ENCODE data around the gene CXCL12. TPM values are rescaled to one million over a fixed set of nuclear protein-coding genes. Genes with fewer than 3 reads are reported as not detected.

CXCL12 gene
- total and polyA plus RNA-seq, 5 donors from 2014 or later: not detected

GRCh38 chr10:44354771-44355170, 30.1 kb downstream of the CXCL12 start:
- ATAC-seq (ENCODE audit: low read depth in 2 of 2): no peak
- H3K9me3 Mint-ChIP-seq: peaks cover 0 to 3% (median 0%) of the 10 kb centered on the region in 7 donors
- Histone ChIP-seq H3K27me3 (ENCODE audit: control insufficient read depth, insufficient read depth, low read length) (no peaks in the 10 kb centered on the region), H3K4me1 (ENCODE audit: control insufficient read depth, insufficient read depth, low read length, poor library complexity, severe bottlenecking) (no peaks in the 10 kb centered on the region), H3K9me3 (ENCODE audit: control insufficient read depth in 2 of 2, low read length in 2 of 2) (no peaks in the 10 kb centered on the region), H3K27ac (ENCODE audit: insufficient read depth, low read length, poor library complexity, severe bottlenecking) (no peak overlapping the region), H3K4me3 (ENCODE audit: low read depth, low read length) (no peak overlapping the region), H3K36me3 (ENCODE audit: control insufficient read depth, insufficient read depth, low read length) (no peaks in the 10 kb centered on the region)
- H3K27me3 Mint-ChIP-seq: peaks cover 4% of the 10 kb centered on the region
- no peak for DNase-seq
- H3K36me3 Mint-ChIP-seq: no peaks in the 10 kb centered on the region
- H3K27ac Mint-ChIP-seq: no peak overlapping the region
- H3K4me1 Mint-ChIP-seq: no peaks in the 10 kb centered on the region
- H3K4me3 Mint-ChIP-seq: no peak overlapping the region

GRCh38 chr10:44353721-44354120, 31.2 kb downstream of the CXCL12 start:
- Mint-ChIP-seq H3K9me3 (peaks cover 0 to 3% (median 0%) of the 10 kb centered on the region in 7 donors), H3K27me3 (peaks cover 4% of the 10 kb centered on the region), H3K4me1 (no peaks in the 10 kb centered on the region), H3K27ac (no peak overlapping the region), H3K4me3 (no peak overlapping the region), H3K36me3 (no peaks in the 10 kb centered on the region)
- ATAC-seq (ENCODE audit: low read depth in 2 of 2) (no peak), DNase-seq (no peak)
- H3K27me3 ChIP-seq (ENCODE audit: control insufficient read depth, insufficient read depth, low read length): no peaks in the 10 kb centered on the region
- no peaks in the 10 kb centered on the region for H3K9me3 ChIP-seq (ENCODE audit: control insufficient read depth in 2 of 2, low read length in 2 of 2)
- no peak overlapping the region for H3K4me3 ChIP-seq (ENCODE audit: low read depth, low read length)
- H3K4me1 ChIP-seq (ENCODE audit: control insufficient read depth, insufficient read depth, low read length, poor library complexity, severe bottlenecking): no peaks in the 10 kb centered on the region
- no peaks in the 10 kb centered on the region for H3K36me3 ChIP-seq (ENCODE audit: control insufficient read depth, insufficient read depth, low read length)
- no peak overlapping the region for H3K27ac ChIP-seq (ENCODE audit: insufficient read depth, low read length, poor library complexity, severe bottlenecking)

- no peak overlapping the region for H3K27ac Mint-ChIP-seq
- H3K36me3 ChIP-seq (ENCODE audit: control insufficient read depth, insufficient read depth, low read length): no peaks in the 10 kb centered on the region
- no peaks in the 10 kb centered on the region for H3K27me3 ChIP-seq (ENCODE audit: control insufficient read depth, insufficient read depth, low read length)
- H3K4me1 Mint-ChIP-seq: no peaks in the 10 kb centered on the region
- H3K4me3 ChIP-seq (ENCODE audit: low read depth, low read length): no peak overlapping the region
- H3K4me1 ChIP-seq (ENCODE audit: control insufficient read depth, insufficient read depth, low read length, poor library complexity, severe bottlenecking): no peaks in the 10 kb centered on the region
- peaks cover 0 to 3% (median 0%) of the 10 kb centered on the region in 7 donors for H3K9me3 Mint-ChIP-seq
- ATAC-seq (ENCODE audit: low read depth in 2 of 2) (no peak), DNase-seq (no peak)
- no peaks in the 10 kb centered on the region for H3K9me3 ChIP-seq (ENCODE audit: control insufficient read depth in 2 of 2, low read length in 2 of 2)
- H3K36me3 Mint-ChIP-seq: no peaks in the 10 kb centered on the region
- no peak overlapping the region for H3K4me3 Mint-ChIP-seq
- H3K27ac ChIP-seq (ENCODE audit: insufficient read depth, low read length, poor library complexity, severe bottlenecking): no peak overlapping the region
- peaks cover 4% of the 10 kb centered on the region for H3K27me3 Mint-ChIP-seq
These were observed 31.8 kb downstream of the CXCL12 start for GRCh38 chr10:44353128-44353390.

DNA sequence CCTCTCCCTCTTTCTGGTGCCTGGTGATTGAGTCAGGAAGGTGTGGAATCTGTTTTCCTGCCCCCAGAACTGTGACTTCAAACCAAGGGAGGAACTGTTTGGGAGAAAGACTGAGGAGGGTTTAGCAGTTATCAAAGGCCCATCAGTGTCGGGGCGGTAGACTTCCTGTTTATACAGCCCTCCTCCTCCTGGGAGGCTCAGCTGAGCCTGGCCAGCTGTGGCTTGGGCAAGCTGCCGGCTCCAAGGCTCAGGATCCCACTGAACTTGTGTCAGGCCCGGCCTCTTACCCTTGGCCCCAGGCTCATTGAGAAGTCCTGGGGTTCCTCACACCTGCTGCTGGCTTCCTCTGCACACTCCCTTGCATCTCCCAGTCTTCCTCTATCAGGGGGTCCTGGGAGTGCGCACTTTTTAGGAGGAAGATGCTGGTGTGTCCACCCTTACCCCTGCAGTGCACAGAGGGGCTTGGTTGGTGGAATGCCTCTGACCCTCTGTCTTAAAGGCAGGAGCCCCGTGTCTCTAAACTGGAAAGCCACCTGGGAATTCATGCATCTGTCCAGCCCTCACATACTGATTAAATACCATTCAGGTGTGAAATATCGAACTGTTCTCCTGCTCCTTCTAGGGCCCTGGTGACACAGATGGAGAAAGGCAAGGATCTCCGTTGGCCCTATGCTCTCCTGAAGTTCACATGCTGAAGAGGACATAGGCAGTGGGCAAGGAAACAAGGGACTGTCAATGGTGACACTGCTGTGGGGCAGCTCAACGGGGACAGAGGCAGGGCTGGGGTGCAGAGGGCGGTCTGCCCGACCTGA, 32.4 kb downstream of the CXCL12 start:
- Histone ChIP-seq H3K9me3 (ENCODE audit: control insufficient read depth in 2 of 2, low read length in 2 of 2) (no peaks in the 10 kb centered on the region), H3K27ac (ENCODE audit: insufficient read depth, low read length, poor library complexity, severe bottlenecking) (no peak overlapping the region), H3K36me3 (ENCODE audit: control insufficient read depth, insufficient read depth, low read length) (no peaks in the 10 kb centered on the region), H3K4me3 (ENCODE audit: low read depth, low read length) (no peak overlapping the region), H3K27me3 (ENCODE audit: control insufficient read depth, insufficient read depth, low read length) (no peaks in the 10 kb centered on the region), H3K4me1 (ENCODE audit: control insufficient read depth, insufficient read depth, low read length, poor library complexity, severe bottlenecking) (no peaks in the 10 kb centered on the region)
- H3K4me1 Mint-ChIP-seq: no peaks in the 10 kb centered on the region
- ATAC-seq (ENCODE audit: low read depth in 2 of 2) (no peak), DNase-seq (no peak)
- peaks cover 4% of the 10 kb centered on the region for H3K27me3 Mint-ChIP-seq
- no peak overlapping the region for H3K27ac Mint-ChIP-seq
- no peak overlapping the region for H3K4me3 Mint-ChIP-seq
- H3K36me3 Mint-ChIP-seq: no peaks in the 10 kb centered on the region
- H3K9me3 Mint-ChIP-seq: peaks cover 0 to 3% (median 0%) of the 10 kb centered on the region in 7 donors

GRCh38 chr10:44348496-44348895, 36.4 kb downstream of the CXCL12 start:
- DNase-seq (no peak), ATAC-seq (ENCODE audit: low read depth in 2 of 2) (no peak)
- no peaks in the 10 kb centered on the region for H3K27me3 ChIP-seq (ENCODE audit: control insufficient read depth, insufficient read depth, low read length)
- no peaks in the 10 kb centered on the region for H3K36me3 Mint-ChIP-seq
- H3K4me1 ChIP-seq (ENCODE audit: control insufficient read depth, insufficient read depth, low read length, poor library complexity, severe bottlenecking): no peaks in the 10 kb centered on the region
- H3K27ac Mint-ChIP-seq: no peak overlapping the region
- no peak overlapping the region for H3K27ac ChIP-seq (ENCODE audit: insufficient read depth, low read length, poor library complexity, severe bottlenecking)
- H3K36me3 ChIP-seq (ENCODE audit: control insufficient read depth, insufficient read depth, low read length): no peaks in the 10 kb centered on the region
- no peak overlapping the region for H3K4me3 ChIP-seq (ENCODE audit: low read depth, low read length)
- peaks cover 0 to 2% (median 0%) of the 10 kb centered on the region in 7 donors for H3K9me3 Mint-ChIP-seq
- no peaks in the 10 kb centered on the region for H3K9me3 ChIP-seq (ENCODE audit: control insufficient read depth in 2 of 2, low read length in 2 of 2)
- H3K4me3 Mint-ChIP-seq: no peak overlapping the region
- H3K27me3 Mint-ChIP-seq: peaks cover 4% of the 10 kb centered on the region
- no peaks in the 10 kb centered on the region for H3K4me1 Mint-ChIP-seq

- H3K4me1 Mint-ChIP-seq: no peaks in the 10 kb centered on the region
- H3K4me1 ChIP-seq (ENCODE audit: control insufficient read depth, insufficient read depth, low read length, poor library complexity, severe bottlenecking): no peaks in the 10 kb centered on the region
- peaks cover 4% of the 10 kb centered on the region for H3K27me3 Mint-ChIP-seq
- no peaks in the 10 kb centered on the region for H3K9me3 ChIP-seq (ENCODE audit: control insufficient read depth in 2 of 2, low read length in 2 of 2)
- no peak overlapping the region for H3K4me3 Mint-ChIP-seq
- peaks cover 0 to under 1% (median 0%) of the 10 kb centered on the region in 7 donors for H3K9me3 Mint-ChIP-seq
- no peaks in the 10 kb centered on the region for H3K36me3 ChIP-seq (ENCODE audit: control insufficient read depth, insufficient read depth, low read length)
- no peak overlapping the region for H3K4me3 ChIP-seq (ENCODE audit: low read depth, low read length)
- DNase-seq (no peak), ATAC-seq (ENCODE audit: low read depth in 2 of 2) (no peak)
- H3K27me3 ChIP-seq (ENCODE audit: control insufficient read depth, insufficient read depth, low read length): no peaks in the 10 kb centered on the region
- no peaks in the 10 kb centered on the region for H3K36me3 Mint-ChIP-seq
- no peak overlapping the region for H3K27ac Mint-ChIP-seq
- H3K27ac ChIP-seq (ENCODE audit: insufficient read depth, low read length, poor library complexity, severe bottlenecking): no peak overlapping the region
These were observed 37.1 kb downstream of the CXCL12 start for GRCh38 chr10:44347609-44348400.

DNA sequence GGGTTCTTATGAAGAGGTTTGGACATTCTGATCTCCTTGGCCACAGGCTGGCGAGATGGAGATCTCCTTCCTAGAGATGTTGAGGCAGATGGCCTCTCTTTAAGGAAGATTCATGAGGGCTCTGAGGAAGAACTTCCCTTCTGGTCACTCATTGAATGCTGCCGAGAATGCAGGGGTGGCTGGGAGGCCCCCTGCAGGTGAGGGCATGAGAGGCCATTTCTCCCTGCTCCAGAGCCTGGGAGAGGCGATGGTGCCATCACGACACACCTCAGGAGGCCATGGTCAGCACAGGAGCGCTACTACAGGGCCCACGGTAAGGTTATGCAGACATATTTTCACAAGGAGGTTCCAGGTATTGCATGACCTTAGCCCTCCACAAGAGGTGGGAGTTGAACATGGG, 40.2 kb downstream of the CXCL12 start:
- no peak for ATAC-seq (ENCODE audit: low read depth in 2 of 2)
- Mint-ChIP-seq H3K27ac (no peak overlapping the region), H3K36me3 (no peaks in the 10 kb centered on the region), H3K4me1 (no peaks in the 10 kb centered on the region), H3K27me3 (peaks cover 6% of the 10 kb centered on the region), H3K9me3 (peaks cover 0 to 1% (median 0%) of the 10 kb centered on the region in 7 donors), H3K4me3 (no peak overlapping the region)
- no peak overlapping the region for H3K27ac ChIP-seq (ENCODE audit: insufficient read depth, low read length, poor library complexity, severe bottlenecking)
- no peak for DNase-seq
- H3K4me1 ChIP-seq (ENCODE audit: control insufficient read depth, insufficient read depth, low read length, poor library complexity, severe bottlenecking): no peaks in the 10 kb centered on the region
- H3K27me3 ChIP-seq (ENCODE audit: control insufficient read depth, insufficient read depth, low read length): no peaks in the 10 kb centered on the region
- H3K36me3 ChIP-seq (ENCODE audit: control insufficient read depth, insufficient read depth, low read length): no peaks in the 10 kb centered on the region
- H3K4me3 ChIP-seq (ENCODE audit: low read depth, low read length): no peak overlapping the region
- no peaks in the 10 kb centered on the region for H3K9me3 ChIP-seq (ENCODE audit: control insufficient read depth in 2 of 2, low read length in 2 of 2)

Measured in CD4-positive, CD25-positive, alpha-beta regulatory T cell (primary cell).